NCI-H460 (cell line): ENCODE measurements around the gene STPG4. TPM values are rescaled to one million over a fixed set of nuclear protein-coding genes. Genes with fewer than 3 reads are reported as not detected.
"Not testable (repeated sequence)": the region's sequence is repeated elsewhere in the genome, so short reads cannot be mapped to it uniquely, and the experiment has no call there.

Experiments
- DNase-seq: peaks from one replicate; pipeline ENCODE4 v3.0.0-alpha.2; 2016; ENCODE audit warnings: low read depth; ENCODE audit errors: extremely low read depth
- polyA plus RNA-seq: library from polyadenylated mRNA; depleted of rRNA; stranded (reverse); fragments of >200 nt; gene quantifications from 2 replicates; pipeline ENCODE4 v1.2.3, GENCODE V29; 2014; cell fraction: nucleus; rRNA removed
- total RNA-seq: library from RNA; depleted of rRNA; stranded (reverse); fragments of >200 nt; shearing (Covaris generic); gene quantifications from 2 replicates; pipeline ENCODE4 v1.2.3, GENCODE V29; 2014; rRNA removed

STPG4 gene
- total RNA-seq = 0.32 TPM in 1 of 2 replicates, not detected in the other
- polyA plus RNA-seq = not detected in 2 replicates

GRCh38 chr2:47155091-47155876, at the start of gene STPG4:
Gene STPG4, minus strand, starts transcription at chr2:47155308. Its CDS starts 57 bp downstream, at chr2:47155251.
- no peak for DNase-seq

GRCh38 chr2:47204691-47205090, 49.6 kb upstream of the STPG4 start:
- DNase-seq = no peak

- no peak for DNase-seq
Measured at GRCh38 chr2:47203995-47204394, 48.9 kb upstream of the STPG4 start.

- no peak for DNase-seq
Measured at GRCh38 chr2:47201224-47201623, 46.1 kb upstream of the STPG4 start.

GRCh38 chr2:47198985-47199451, 43.9 kb upstream of the STPG4 start:
- DNase-seq = no peak

GRCh38 chr2:47196499-47196898, 41.4 kb upstream of the STPG4 start:
- no peak for DNase-seq

GRCh38 chr2:47196046-47196445, 40.9 kb upstream of the STPG4 start:
- no peak for DNase-seq

- DNase-seq = no peak
Measured at GRCh38 chr2:47195148-47195547, 40.0 kb upstream of the STPG4 start.

GRCh38 chr2:47194410-47194809, 39.3 kb upstream of the STPG4 start:
- DNase-seq = no peak

GRCh38 chr2:47193607-47194006, 38.5 kb upstream of the STPG4 start:
- DNase-seq = no peak

GRCh38 chr2:47190188-47190881, 35.2 kb upstream of the STPG4 start:
- DNase-seq = no peak

- DNase-seq = no peak
Measured at GRCh38 chr2:47189635-47190034, 34.5 kb upstream of the STPG4 start.

GRCh38 chr2:47187069-47187468, 32.0 kb upstream of the STPG4 start:
- DNase-seq = no peak

GRCh38 chr2:47186351-47186750, 31.2 kb upstream of the STPG4 start:
- DNase-seq = no peak

- DNase-seq = not testable (repeated sequence)
Measured at GRCh38 chr2:47185098-47185497, 30.0 kb upstream of the STPG4 start.

- no peak for DNase-seq
Measured at GRCh38 chr2:47181176-47181575, 26.1 kb upstream of the STPG4 start.

- DNase-seq = no peak
Measured at GRCh38 chr2:47180531-47180930, 25.4 kb upstream of the STPG4 start.

GRCh38 chr2:47179388-47179787, 24.3 kb upstream of the STPG4 start:
- no peak for DNase-seq

GRCh38 chr2:47178341-47178740, 23.2 kb upstream of the STPG4 start:
- DNase-seq = no peak

- DNase-seq = no peak
Measured at GRCh38 chr2:47177043-47177565, 22.0 kb upstream of the STPG4 start.

- DNase-seq = no peak
Measured at GRCh38 chr2:47174733-47175361, 19.7 kb upstream of the STPG4 start.
